ENCODE results near the gene KBTBD6.
"Not testable (repeated sequence)": the region's sequence is repeated elsewhere in the genome, so short reads cannot be mapped to it uniquely, and the experiment has no call there.

KBTBD6 gene, protein sequence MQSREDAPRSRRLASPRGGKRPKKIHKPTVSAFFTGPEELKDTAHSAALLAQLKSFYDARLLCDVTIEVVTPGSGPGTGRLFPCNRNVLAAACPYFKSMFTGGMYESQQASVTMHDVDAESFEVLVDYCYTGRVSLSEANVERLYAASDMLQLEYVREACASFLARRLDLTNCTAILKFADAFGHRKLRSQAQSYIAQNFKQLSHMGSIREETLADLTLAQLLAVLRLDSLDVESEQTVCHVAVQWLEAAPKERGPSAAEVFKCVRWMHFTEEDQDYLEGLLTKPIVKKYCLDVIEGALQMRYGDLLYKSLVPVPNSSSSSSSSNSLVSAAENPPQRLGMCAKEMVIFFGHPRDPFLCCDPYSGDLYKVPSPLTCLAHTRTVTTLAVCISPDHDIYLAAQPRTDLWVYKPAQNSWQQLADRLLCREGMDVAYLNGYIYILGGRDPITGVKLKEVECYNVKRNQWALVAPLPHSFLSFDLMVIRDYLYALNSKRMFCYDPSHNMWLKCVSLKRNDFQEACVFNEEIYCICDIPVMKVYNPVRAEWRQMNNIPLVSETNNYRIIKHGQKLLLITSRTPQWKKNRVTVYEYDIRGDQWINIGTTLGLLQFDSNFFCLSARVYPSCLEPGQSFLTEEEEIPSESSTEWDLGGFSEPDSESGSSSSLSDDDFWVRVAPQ

GRCh38 chr13:41132512-41133152 lies at the start of gene KBTBD6:
TSS of gene KBTBD6 (minus strand) at chr13:41132802. CDS start at chr13:41132511, 291 bp downstream.
- DNase-seq = peak; percentile 96

- no peak for DNase-seq
Observed at GRCh38 chr13:41182231-41182630, 49.6 kb upstream of the KBTBD6 start.

- DNase-seq = no peak
Observed at GRCh38 chr13:41179593-41180250, 47.1 kb upstream of the KBTBD6 start.

DNA sequence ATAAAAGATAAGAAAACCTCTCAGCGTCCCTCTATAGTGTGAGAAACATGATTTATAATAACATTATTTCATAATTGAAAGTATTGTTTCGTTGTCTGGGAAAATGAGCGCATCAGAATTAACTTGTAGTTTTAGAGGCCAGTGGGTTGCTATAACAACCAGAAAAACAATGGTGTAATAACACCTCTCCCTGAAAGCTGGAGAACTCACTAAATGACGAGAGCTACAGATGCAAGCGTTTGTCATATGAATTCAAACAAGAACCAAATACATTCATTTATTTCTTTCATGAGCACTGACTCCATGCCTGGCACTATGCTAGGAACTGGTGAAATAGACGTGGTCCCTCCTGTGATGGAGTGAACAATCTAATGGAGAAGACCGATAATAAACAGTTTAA lies 45.4 kb upstream of the KBTBD6 start:
- DNase-seq = no peak

DNA sequence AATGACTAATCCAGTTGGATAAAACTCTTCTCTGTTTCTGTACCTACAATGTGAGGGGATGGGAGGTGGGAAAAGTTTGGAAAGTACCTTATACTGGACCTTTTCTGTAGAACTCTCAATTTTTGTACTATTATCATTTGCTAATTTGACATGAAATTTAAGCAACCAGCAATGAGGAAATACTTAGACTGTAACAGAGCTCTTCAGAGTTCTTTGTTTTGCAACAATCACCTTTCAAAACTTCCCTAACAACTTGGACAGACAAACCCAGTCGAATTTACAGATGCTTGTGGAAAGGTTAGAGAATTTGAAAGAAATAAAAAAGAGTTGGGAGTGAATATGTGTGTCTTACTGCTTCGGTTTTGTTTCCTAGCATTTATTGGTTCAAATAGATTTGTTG lies 45.0 kb upstream of the KBTBD6 start:
- DNase-seq = no peak

GRCh38 chr13:41175576-41175975 lies 43.0 kb upstream of the KBTBD6 start:
- DNase-seq = not testable (repeated sequence)

- no peak for DNase-seq
Observed at GRCh38 chr13:41162151-41162550, 29.5 kb upstream of the KBTBD6 start.

- no peak for DNase-seq
Observed at GRCh38 chr13:41159174-41159573, 26.6 kb upstream of the KBTBD6 start.

DNA sequence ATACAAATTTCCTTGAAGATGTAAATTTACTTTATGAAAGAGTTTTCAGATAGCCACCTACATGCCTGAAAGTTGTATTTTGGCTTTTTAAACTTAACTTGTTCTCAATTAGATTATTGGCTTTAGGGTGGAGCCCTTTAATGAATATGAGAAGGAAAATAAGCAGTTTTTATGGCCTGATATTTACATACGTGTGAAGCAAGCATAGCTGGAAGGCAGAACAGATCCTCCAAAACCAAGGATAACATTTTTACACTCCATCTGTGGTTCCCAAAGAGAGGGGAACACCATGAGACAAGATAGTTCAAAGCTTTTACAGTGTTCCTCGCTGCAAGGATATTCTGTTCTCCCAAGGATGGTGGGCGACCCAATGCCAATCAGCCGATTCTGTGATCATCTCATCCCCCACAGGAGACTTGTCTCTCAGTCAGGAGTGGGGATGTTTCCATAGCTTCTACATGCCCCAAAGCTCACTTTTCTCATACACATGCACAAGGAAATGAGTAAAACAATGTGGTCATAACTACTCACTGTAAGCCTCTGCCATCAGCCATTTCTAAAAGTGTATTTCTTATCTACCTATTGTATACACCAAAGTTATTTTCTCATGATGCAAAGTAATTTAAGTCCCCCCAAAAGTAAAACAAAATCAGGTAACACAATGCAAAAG lies 24.6 kb upstream of the KBTBD6 start:
- no peak for DNase-seq

- no peak for DNase-seq
Observed at GRCh38 chr13:41156620-41157019, 24.0 kb upstream of the KBTBD6 start.

DNA sequence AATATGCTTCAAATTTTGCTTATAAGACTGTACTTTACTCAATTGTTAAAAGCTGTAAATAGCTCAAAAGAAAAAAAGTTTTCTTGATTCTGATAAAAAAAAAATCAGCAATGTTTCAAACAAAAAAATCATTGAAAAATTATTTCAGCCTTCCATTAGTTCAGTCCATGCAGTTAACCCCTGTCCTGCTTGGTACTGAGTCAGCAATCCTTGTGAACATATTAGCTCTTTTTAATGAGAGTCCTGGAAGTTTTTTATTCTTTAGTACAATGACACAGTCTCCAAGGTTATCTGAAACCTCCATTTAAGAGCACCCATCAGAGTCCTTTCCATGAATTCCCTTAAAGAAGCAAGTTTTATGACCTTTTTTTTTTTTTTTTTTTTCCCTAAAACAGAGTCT lies 21.4 kb upstream of the KBTBD6 start:
- DNase-seq = no peak

DNA sequence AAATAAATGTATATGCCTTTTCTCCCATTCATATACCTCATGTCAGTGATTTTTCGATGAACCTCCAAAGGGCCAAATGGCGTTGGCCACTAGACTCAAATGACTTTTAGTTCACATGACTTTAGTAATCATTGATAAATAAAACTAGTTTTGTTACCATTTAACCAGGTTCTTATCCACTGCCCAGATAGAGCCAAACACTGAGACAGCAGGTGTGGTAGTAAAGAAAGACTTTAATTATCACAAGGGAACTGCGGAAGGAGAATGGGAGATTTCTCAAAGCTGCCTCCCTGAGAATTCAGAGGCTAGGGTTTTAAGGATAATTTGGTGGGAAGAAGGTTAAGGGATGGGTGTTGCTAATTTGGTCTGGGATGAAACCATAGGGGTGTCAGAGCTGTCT lies 19.4 kb upstream of the KBTBD6 start:
- no peak for DNase-seq

- DNase-seq = no peak
Observed at GRCh38 chr13:41150058-41150457, 17.5 kb upstream of the KBTBD6 start.

- no peak for DNase-seq
Observed at GRCh38 chr13:41148419-41149283, 16.0 kb upstream of the KBTBD6 start.

DNA sequence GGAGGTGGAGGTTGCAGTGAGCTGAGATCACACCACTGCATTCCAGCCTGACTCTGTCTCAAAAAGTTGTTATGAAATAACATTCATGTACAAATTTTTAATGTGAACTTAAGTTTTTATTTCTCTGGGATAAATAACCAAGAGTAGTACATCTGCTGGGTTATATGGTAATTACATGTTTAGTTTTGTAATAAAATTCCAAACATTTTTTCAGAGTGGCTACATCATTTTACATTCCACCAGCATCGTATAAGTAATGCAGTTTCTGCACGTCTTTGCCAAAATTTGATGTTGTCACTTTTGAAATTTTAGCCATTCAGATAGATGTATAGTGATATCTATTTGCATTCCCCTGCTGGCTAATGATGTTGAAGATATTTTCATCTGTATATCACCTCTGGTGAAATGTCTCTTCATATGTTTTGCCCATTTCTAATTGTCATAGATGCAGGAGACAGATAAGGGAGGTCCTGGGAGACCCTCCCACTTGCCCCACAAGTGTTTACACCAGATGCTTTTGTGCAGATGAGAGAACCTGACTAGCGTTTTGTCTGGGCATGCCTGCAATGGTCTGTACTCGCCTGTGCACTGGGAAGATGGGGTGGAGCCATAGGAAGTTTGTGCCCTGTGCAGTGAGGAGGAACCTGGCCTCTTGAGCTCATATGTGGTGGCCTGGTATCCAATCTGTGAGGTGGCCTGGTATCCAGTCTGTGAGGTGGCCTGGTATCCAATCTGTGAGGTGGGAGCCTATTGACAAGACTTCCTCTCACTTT lies 12.7 kb upstream of the KBTBD6 start:
- no peak for DNase-seq

GRCh38 chr13:41144576-41144975 lies 12.0 kb upstream of the KBTBD6 start:
- DNase-seq = no peak

DNA sequence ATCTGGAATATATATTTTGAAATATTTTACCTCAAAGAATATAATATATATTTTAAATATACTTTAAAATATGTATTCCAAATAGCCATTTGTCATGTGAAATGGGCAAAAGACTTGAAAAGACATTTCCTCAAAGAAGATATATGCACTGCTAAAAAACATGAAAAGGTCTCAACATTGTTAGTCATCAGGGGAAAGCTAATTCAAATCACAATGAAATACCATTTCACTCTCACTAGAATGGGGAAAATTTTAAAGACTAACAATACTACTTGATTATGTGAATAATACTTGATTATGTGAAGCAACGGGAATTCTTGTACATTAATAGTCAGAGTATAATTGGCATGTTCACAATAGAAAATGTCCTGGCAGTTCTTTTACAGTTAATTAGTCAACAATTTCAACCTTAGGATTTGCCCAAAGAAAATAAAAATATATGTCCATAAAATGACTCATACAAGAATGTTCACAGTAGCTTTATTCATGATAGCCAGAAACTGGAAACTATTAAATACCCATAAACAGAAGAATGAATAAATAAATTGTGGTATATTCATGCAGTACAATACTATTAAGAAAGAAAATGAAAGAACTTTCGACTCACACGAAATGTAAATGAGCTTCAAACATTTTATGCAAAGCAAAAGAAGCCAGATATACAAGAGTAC lies 6.8 kb upstream of the KBTBD6 start:
- DNase-seq = no peak

GRCh38 chr13:41137951-41138350 lies 5.3 kb upstream of the KBTBD6 start:
- DNase-seq = no peak

- DNase-seq = peak; percentile 12
Observed at GRCh38 chr13:41137241-41137640, 4.6 kb upstream of the KBTBD6 start.

DNA sequence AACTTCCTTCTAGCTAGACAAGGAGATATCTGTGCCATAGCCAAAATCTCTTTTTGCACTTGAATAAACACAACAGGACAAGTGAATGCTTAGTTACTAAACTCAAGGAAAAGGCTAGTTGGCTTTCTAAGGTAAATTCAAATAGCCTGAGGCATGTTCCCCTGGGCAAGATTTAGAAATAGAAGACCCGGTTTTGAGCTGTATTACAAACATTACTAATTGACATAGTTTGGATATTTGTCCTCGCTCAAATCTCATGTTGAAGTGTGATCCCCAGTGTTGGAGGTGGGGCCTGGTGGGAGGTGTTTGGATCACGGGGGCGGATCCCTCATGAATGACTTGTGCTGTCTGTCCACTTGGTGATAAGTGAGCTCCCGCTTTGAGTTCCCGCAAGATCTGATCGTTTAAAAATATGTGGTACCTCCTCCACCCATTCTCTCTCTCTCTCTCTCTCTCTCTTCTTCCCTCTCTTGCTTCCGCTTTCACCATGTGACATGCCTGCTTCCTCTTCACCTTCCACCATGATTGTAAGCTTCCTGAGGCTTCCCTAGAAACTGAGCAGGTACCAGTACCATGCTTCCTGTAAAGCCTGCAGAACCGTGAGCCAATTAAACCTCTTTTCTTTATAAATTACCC lies 3.9 kb upstream of the KBTBD6 start:
- DNase-seq = no peak

Measured in DMS153 (cell line).